NK-92 (cell line): Measurements from ENCODE around the gene KMT5C.

Experiments used
- DNase-seq: peaks from one replicate; lab custom pipeline; 2025; ENCODE audit not compliant: unreplicated experiment; lab: John Stamatoyannopoulos, UW

The KMT5C gene

GRCh38 chr19:55339105-55339888 is at the start of gene KMT5C:
KMT5C (plus strand) TSS chr19:55339876; CDS start chr19:55341937, 2,061 bp downstream.
- peak; percentile 99 for DNase-seq

GRCh38 chr19:55297267-55297666 is 42.4 kb upstream of the KMT5C start:
- DNase-seq: no peak

- no peak for DNase-seq
These were observed 39.7 kb upstream of the KMT5C start for GRCh38 chr19:55299991-55300390.

GRCh38 chr19:55300886-55301458 is 38.7 kb upstream of the KMT5C start:
- DNase-seq: no peak

- DNase-seq: peak; percentile 69
These were observed 38.0 kb upstream of the KMT5C start for GRCh38 chr19:55301459-55302317.

GRCh38 chr19:55302318-55302703 is 37.4 kb upstream of the KMT5C start:
- no peak for DNase-seq

- DNase-seq: no peak
These were observed 36.2 kb upstream of the KMT5C start for GRCh38 chr19:55303477-55303876.

GRCh38 chr19:55304279-55304978 is 35.2 kb upstream of the KMT5C start:
- no peak for DNase-seq

- DNase-seq: no peak
These were observed 34.7 kb upstream of the KMT5C start for GRCh38 chr19:55304980-55305379.

GRCh38 chr19:55305491-55305890 is 34.2 kb upstream of the KMT5C start:
- no peak for DNase-seq

GRCh38 chr19:55305983-55306562 is 33.6 kb upstream of the KMT5C start:
- DNase-seq: no peak

- DNase-seq: no peak
These were observed 33.0 kb upstream of the KMT5C start for GRCh38 chr19:55306712-55307111.

- no peak for DNase-seq
These were observed 31.4 kb upstream of the KMT5C start for GRCh38 chr19:55308281-55308680.

GRCh38 chr19:55309448-55309847 is 30.2 kb upstream of the KMT5C start:
- DNase-seq: no peak

- DNase-seq: no peak
These were observed 29.2 kb upstream of the KMT5C start for GRCh38 chr19:55310498-55310897.

GRCh38 chr19:55311397-55311796 is 28.3 kb upstream of the KMT5C start:
- no peak for DNase-seq

- DNase-seq: no peak
These were observed 27.9 kb upstream of the KMT5C start for GRCh38 chr19:55311797-55312196.

- DNase-seq: no peak
These were observed 26.8 kb upstream of the KMT5C start for GRCh38 chr19:55312621-55313512.

GRCh38 chr19:55314396-55314795 is 25.3 kb upstream of the KMT5C start:
- DNase-seq: no peak
